ENCODE measurements around the gene MERTK.

GRCh38 chr2:112050316-112050715 lies 151.9 kb downstream of the MERTK start:
- TF ChIP-seq EZH2 (IDR thresholded peaks at IDR 0.05; ENCODE audit: insufficient read depth, poor library complexity, severe bottlenecking) (no peak), EZH2phosphoT487 (IDR thresholded peaks at IDR 0.05; ENCODE audit: insufficient read depth, low read depth) (no peak)

Data from GM23248 (cell line).